HG03159 (cell line): ENCODE measurements around the gene TMEM151B.

Experiments used
- ATAC-seq: cut with Tn5 transposase; IDR thresholded peaks from one replicate; pipeline ENCODE4 v1.9.1; 2021; ENCODE audit warnings: mild to moderate bottlenecking, moderate library complexity; ENCODE audit not compliant: unreplicated experiment

The TMEM151B gene

GRCh38 chr6:44262467-44263353, 7.5 kb upstream of the TMEM151B start:
- no peak for ATAC-seq

GRCh38 chr6:44263354-44264100, 6.7 kb upstream of the TMEM151B start:
- ATAC-seq = no peak

GRCh38 chr6:44264154-44265006, 5.9 kb upstream of the TMEM151B start:
- peak; percentile 36 for ATAC-seq

GRCh38 chr6:44265007-44265721, 5.1 kb upstream of the TMEM151B start, which contains the start of gene NFKBIE:
TSS of gene NFKBIE (minus strand) at chr6:44265551. CDS start at chr6:44265346, 205 bp downstream.
- ATAC-seq = peak; percentile 46

- no peak for ATAC-seq
Observed at GRCh38 chr6:44265722-44266233, 4.5 kb upstream of the TMEM151B start.

GRCh38 chr6:44266347-44266746, 3.9 kb upstream of the TMEM151B start:
- no peak for ATAC-seq

GRCh38 chr6:44267252-44267651, 3.0 kb upstream of the TMEM151B start:
- no peak for ATAC-seq

- no peak for ATAC-seq
Observed at GRCh38 chr6:44268095-44268628, 2.1 kb upstream of the TMEM151B start.

GRCh38 chr6:44269178-44269920, 901 bp upstream of the TMEM151B start:
- ATAC-seq = no peak

- ATAC-seq = no peak
Observed at GRCh38 chr6:44270526-44271405, 516 bp downstream of the TMEM151B start.

GRCh38 chr6:44271406-44271723, 1.1 kb downstream of the TMEM151B start:
- no peak for ATAC-seq

GRCh38 chr6:44271914-44272313, 1.7 kb downstream of the TMEM151B start:
- no peak for ATAC-seq

- no peak for ATAC-seq
Observed at GRCh38 chr6:44272529-44272928, 2.3 kb downstream of the TMEM151B start.

- no peak for ATAC-seq
Observed at GRCh38 chr6:44272999-44273566, 2.8 kb downstream of the TMEM151B start.

- ATAC-seq = no peak
Observed at GRCh38 chr6:44273617-44274016, 3.4 kb downstream of the TMEM151B start.

- no peak for ATAC-seq
Observed at GRCh38 chr6:44275271-44275748, 5.1 kb downstream of the TMEM151B start.

- ATAC-seq = no peak
Observed at GRCh38 chr6:44275749-44276648, 5.7 kb downstream of the TMEM151B start.
